ENCODE measurements around the gene ARHGEF6.
"Not testable (repeated sequence)": the region's sequence is repeated elsewhere in the genome, so short reads cannot be mapped to it uniquely, and the experiment has no call there.

ARHGEF6 gene

GRCh38 chrX:136781180-136781797 is 557 bp upstream of the ARHGEF6 start:
- no peak for DNase-seq

DNA sequence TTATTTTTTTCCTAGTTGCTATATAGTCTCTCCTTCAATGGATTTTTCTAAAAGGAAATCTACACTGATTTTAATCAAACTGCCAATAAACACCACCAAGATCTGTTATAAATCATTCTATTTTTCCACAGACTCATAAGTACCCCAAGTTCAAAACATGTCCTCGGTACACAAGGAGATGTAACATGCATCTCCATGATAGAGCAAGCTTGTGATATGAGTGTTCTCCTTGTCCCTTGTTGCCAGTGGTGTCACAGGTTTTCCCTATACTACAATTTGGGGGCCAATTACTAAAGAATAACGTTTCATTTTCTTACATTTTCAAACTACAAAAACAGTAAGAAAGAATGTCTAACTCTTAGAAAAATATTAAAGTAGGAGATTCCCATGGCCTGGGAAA is 491 bp downstream of the ARHGEF6 start:
- DNase-seq, result no peak

DNA sequence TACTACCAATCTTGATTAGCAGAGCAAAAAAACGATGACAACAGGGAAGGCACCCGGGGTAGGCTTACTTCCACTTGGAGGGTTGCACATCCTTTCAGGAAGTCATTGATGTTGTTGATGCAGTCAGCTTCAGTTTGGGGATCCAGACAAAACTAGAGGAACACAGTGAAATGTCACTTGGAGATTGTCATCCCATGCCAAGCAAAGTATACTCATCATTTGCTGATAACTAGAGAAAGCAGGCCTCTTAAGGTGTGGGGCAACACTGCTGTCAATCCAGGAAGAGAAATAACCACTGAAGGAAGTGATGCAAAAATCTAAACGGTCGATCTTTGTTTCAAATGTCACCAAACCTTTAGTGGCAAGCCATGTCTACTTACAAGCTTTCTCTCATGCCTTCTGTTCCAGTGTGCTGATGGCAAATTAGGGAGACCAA is 1.4 kb downstream of the ARHGEF6 start:
- DNase-seq, result peak; percentile 19

DNA sequence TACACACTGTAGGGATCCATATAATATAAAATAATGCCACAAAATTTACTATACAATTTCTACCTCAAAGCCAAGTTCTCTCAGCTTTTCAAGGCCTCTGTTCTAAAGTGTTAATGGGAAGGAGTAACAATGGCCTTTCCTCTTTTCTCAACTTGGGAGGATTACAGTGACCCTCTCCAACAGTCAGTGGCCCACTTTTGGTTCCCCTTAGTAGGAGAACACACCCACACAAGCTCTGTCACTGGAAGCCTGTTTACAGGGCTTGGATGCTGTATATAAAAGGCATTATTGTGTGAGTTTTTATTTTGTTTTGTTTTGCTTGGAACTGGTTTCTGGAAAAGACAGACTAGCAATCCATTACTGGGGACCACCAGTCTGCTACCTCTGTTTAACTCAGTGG is 1.8 kb downstream of the ARHGEF6 start:
- no peak for DNase-seq

DNA sequence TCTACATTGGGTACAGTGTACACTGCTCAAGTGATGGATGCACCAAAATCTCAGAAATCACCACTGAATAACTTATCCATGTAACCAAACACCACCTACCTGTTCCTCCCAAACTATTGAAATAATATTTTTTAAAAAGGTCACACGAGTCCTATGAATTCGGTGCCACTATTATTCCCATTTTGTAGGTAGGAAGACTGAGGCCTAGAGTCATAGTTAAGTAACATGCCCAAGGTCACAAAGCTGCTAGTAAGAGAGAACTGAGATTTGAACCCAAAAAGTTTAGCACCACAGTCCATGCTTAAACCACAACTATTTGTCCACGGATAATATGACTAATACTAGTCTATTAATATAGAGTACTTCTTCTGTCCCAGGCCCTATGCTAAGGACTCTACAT is 2.7 kb downstream of the ARHGEF6 start:
- no peak for DNase-seq

- no peak for DNase-seq
These were observed 7.1 kb downstream of the ARHGEF6 start for GRCh38 chrX:136773648-136774047.

- not testable (repeated sequence) for DNase-seq
These were observed 8.9 kb downstream of the ARHGEF6 start for GRCh38 chrX:136771869-136772268.

DNA sequence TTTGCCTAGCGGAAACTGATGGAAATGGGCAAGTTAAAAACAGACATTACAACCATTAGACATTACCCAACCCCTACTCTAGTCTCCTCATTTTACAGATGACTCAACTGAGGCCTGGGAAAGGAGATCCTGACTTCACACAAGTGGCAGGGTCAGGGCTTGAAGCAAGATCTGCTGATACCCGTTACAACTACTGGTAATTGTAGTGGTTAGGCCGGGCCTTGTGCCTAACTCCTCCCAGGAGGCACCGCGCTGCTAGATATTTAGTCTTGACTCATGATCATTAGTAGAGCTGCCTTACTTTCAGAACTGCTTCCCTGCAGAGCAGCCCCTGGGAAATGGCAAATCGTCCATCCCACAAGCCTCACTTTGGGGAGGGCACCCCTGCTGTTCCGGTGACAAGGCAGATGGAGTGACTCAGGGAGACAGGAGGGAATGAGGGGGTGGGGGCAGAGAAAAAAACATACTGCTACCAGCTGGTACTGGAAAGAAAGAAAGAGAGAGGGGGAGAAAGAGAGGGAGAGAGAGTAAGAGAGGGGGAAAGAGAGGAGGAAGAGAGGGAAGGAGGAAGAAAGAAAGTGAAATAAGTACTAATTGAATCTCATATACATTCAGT is 12.2 kb downstream of the ARHGEF6 start:
- peak; percentile 72 for DNase-seq

- peak; percentile 44 for DNase-seq
These were observed 13.4 kb downstream of the ARHGEF6 start for GRCh38 chrX:136767104-136767941.

- DNase-seq, result no peak
These were observed 14.0 kb downstream of the ARHGEF6 start for GRCh38 chrX:136766785-136767103.

- no peak for DNase-seq
These were observed 14.8 kb downstream of the ARHGEF6 start for GRCh38 chrX:136765821-136766356.

- no peak for DNase-seq
These were observed 16.5 kb downstream of the ARHGEF6 start for GRCh38 chrX:136764206-136764605.

DNA sequence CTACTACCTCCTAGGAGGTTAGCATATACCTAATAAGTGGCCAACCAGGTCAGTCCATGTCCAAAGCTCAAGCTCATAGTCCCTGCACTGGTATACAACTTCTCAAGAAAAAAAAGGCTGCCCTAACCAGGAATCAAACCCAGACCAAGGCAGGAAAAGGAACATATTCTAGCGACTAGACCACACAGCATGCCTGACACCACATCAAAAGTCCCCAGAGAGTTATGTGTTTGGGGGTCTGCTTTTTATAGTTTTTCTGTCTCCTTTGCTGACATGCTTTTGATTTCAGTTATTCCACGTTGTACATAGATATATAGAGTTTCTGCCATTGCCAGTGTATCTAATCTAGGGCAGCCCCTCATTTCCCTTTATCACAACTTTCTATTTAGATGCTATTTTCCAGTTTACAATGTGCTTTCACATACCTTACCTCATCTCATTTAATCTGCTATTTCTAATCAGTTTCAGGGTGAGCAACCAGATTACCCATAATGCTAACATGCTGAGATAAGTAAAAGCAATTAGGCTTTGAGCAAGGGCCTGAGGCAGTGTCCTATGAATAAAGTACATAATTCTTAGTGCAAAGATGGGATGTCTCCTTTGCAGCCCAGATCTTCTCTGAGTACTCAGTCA is 17.8 kb downstream of the ARHGEF6 start:
- no peak for DNase-seq

DNA sequence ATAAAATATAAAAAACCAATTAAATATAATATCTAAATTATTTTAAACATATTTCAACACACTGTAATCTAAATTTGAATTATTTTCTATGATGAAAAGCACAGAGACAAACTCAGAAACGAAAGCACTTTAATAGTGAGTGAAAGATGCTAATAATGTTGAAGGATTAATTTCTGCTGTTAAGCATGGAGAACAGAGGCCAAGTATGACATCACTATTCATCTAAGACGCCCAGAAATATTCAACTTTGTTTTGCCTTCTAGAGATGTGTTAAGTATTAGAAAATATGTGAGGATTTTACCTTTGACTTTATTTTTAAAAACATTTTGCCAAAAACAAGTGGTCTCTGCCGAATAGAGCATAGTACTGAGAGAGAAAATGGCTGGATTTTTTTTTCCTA is 19.3 kb downstream of the ARHGEF6 start:
- DNase-seq, result no peak

DNA sequence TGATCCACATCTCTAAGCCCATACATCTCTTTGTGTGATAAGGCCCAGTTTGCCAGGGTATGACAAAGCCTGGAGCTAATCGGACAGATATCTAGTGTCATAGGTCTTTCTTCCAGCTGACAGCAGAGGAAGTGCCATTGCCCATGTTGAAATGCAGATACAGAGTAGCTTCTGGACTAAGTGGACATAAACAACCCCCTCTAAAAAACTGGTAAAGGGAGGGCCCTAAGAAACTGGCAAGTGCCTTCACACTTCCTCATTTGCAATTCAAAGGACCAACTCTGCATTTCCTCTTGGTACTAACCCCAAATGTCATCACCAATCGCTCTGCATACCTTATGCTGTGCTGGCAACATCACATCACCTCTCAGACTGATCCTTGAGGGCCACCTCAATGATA is 20.8 kb downstream of the ARHGEF6 start:
- DNase-seq, result no peak

GRCh38 chrX:136755411-136755810 is 25.3 kb downstream of the ARHGEF6 start:
- DNase-seq, result no peak

DNA sequence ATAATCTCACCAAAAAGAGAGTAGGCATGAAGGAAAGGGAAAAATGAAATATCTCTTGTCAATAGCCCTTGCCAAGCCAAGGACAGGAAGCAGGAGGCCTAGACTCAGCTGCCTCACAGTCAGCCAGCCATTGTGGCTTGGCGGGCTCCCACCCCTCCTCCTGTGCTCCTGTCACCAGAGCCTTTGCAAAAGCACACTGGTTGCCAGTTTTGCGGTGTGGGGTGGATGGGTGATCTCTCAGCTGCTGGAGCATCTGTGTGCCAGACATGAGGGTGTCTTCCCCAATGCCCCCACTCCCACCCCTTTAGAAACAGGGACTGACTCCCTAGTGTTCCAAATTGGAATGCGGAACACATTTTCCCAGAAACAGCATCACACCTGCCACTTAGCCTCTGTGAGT is 26.1 kb downstream of the ARHGEF6 start:
- DNase-seq, result peak; percentile 25

- peak; percentile 4 for DNase-seq
These were observed 27.9 kb downstream of the ARHGEF6 start for GRCh38 chrX:136752796-136753195.

DNA sequence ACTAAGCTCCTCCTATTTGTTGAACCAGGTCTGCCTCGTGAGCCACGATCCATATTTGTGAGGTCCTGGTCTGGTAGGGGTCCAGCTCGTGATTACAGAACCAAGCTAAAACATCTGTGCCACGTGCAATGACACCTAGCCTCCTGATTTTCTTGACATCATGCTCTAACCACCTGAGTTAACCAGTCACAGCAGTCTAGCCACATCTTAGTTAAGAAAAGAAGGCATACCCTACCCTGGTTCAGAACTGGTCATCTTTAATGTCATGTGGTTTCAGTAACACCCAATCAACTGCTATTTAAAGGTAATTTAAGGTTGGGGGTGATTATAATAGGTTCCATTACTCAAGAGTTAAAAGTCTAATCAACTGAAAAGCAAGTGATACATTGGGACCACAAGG is 28.4 kb downstream of the ARHGEF6 start:
- no peak for DNase-seq

DNA sequence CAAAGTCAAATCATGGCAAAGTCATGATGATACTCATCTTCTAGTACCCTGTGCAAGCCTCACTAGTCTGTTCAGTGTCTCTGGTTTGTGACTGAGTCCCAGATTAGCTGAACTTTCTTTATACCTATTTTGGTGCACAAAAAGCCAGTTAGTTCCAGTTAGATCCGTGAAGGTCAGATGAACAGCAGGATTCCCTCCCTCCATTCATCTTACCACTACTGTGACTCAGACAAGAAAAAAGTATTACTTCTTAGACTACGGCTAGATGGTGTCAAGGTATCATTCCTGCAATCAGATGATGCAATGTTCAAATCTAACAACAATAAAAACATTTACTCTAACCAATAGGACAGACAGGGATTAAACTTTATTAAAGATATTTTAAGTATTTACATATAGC is 30.4 kb downstream of the ARHGEF6 start:
- no peak for DNase-seq

DNA sequence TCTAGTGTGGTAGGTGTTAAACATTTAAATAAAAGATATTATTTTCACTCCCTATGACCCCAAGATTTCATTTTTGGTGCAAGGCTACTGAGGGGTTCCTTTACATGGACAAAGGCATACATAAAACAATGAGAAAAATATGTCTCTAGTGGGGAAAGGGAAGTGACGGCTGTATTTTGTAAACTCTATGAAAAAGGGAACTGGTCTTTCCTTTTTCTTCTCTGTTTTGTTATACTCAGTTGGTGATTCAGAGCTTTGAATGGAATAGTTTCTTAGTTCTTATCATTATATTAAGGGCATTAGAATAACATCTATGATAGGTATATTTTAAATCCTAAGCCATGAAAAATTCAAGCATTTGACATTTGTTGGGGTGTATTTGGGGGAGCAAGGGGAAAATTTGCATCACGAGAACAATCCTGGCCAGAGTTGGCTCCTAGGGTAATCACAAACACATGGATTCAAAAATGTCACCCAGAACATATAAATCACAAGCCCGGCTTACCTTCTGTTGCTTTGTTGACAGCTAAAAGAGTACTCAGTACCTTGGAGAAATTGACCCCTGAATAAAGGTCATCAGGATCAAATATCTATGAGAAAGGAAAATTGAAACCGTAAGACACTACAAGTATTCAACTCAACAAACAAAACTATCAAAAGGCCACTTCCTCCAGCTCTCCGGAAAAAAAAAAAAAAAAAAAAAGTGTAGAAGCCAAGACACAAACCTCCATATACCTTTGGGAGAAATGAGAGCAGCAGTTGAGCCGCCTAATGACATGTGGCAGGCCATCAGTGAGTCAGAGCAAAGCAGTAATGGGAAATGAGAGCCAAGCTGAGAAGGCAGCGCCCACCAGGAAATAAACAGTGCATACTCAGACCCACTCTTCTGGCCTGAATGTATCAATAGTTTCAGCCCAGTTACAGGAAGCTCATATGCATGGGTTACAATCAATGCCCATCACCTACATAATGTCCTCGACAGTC is 33.4 kb downstream of the ARHGEF6 start:
- peak; percentile 20 for DNase-seq

All from stimulated activated CD4-positive, alpha-beta T cell treated with anti-CD3 and anti-CD28 coated beads, Interleukin-1b, Interleukin-23, amount 100 ng/mL, for 48 hours (primary cell).